DND-41 (cell line): Measurements from ENCODE around the gene SLC25A4.

Experiments used
- ATAC-seq: fragments of 200-7000 bp; cut with Tn5 transposase; 3 replicates; pipeline ENCODE4 v1.9.1; 2021; ENCODE audit warnings: low read depth; ENCODE audit not compliant: insufficient read depth
- DNase-seq: peaks from one replicate; pipeline ENCODE4 v3.0.0-alpha.2; 2020
- H2AFZ ChIP-seq: 2 replicates; pipeline ENCODE4 v1.6.0; 2012; ENCODE audit warnings: low read depth, low read length
- H3K27ac ChIP-seq: 2 replicates; pipeline ENCODE4 v1.5.1; 2012; ENCODE audit warnings: low read length, inconsistent platforms
- H3K27me3 ChIP-seq: fragments of 200-600 bp; sonication (generic); 2 replicates; pipeline ENCODE4 v1.6.0; 2012; ENCODE audit warnings: low read length, mild to moderate bottlenecking, inconsistent platforms; ENCODE audit not compliant: insufficient read depth, poor library complexity
- H3K36me3 ChIP-seq: 2 replicates; pipeline ENCODE4 v1.5.1; 2012; ENCODE audit warnings: low read length, inconsistent platforms; ENCODE audit not compliant: insufficient read depth
- H3K4me1 ChIP-seq: 2 replicates; pipeline ENCODE4 v1.5.1; 2012; ENCODE audit warnings: mild to moderate bottlenecking, low read length; ENCODE audit not compliant: insufficient read depth
- H3K4me2 ChIP-seq: 2 replicates; pipeline ENCODE4 v1.6.0; 2012; ENCODE audit warnings: mild to moderate bottlenecking, moderate library complexity, low read length, inconsistent platforms; ENCODE audit not compliant: insufficient read depth
- H3K4me3 ChIP-seq, 2 experiments: fragments of 200-600 bp in 1 of 2; shearing (Covaris generic) in 1 of 2; 2 replicates each; pipeline ENCODE4 v1.5.1; 2012 to 2016; ENCODE audit warnings: inconsistent platforms in 2 of 2, low read length in 2 of 2, mild to moderate bottlenecking in 2 of 2, low read depth in 1 of 2, moderate library complexity in 1 of 2
- H3K79me2 ChIP-seq: 2 replicates; pipeline ENCODE4 v1.6.0; 2012; ENCODE audit warnings: low read length, inconsistent platforms; ENCODE audit not compliant: insufficient read depth
- H3K9ac ChIP-seq: 2 replicates; pipeline ENCODE4 v1.6.0; 2012; ENCODE audit warnings: low read depth, mild to moderate bottlenecking, inconsistent platforms, low read length, moderate library complexity
- H3K9me3 ChIP-seq: 2 replicates; pipeline ENCODE4 v1.5.1; 2012; ENCODE audit warnings: low read length, moderate library complexity, mild to moderate bottlenecking, inconsistent platforms; ENCODE audit not compliant: insufficient read depth, severe bottlenecking
- H4K20me1 ChIP-seq: 2 replicates; pipeline ENCODE4 v1.6.0; 2012; ENCODE audit warnings: low read length; ENCODE audit not compliant: insufficient read depth
- EZH2 ChIP-seq: IDR thresholded peaks from 3 replicates; pipeline ENCODE4 v1.6.1; 2012; ENCODE audit warnings: borderline replicate concordance, low read depth, mild to moderate bottlenecking, moderate library complexity, low read length, inconsistent platforms; ENCODE audit not compliant: severe bottlenecking
- TF ChIP-seq, protein P1 (sequence below): IDR thresholded peaks from 2 replicates; pipeline ENCODE4 v1.5.1; 2012; ENCODE audit warnings: borderline replicate concordance, low read length, moderate library complexity, mild to moderate bottlenecking; ENCODE audit not compliant: poor library complexity, severe bottlenecking; ENCODE audit errors: extremely low read depth

SLC25A4 gene

DNA sequence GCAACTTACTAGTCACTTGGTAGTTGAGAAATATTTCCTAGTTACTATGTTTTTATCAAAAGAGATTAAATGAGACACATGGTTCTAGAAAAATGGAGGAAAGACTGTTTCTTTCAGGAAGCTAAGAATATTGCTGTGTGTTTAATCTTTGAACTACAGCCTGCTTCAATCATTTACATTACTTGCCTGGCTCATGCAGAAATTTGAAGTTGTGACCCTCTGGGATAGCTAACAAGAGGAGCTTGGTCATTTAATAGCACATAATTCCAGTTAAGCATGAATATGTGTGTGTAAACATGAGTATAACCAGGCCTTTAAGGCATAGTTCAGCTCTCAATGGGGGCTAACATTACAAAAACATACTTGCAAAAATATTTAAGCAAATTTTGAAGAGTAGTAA lies 44.6 kb upstream of the SLC25A4 start:
- no peaks in the 10 kb centered on the region for H3K9me3 ChIP-seq
- no peak overlapping the region for H3K27ac ChIP-seq
- H4K20me1 ChIP-seq = no peaks in the 10 kb centered on the region
- H3K4me2 ChIP-seq = no peak overlapping the region
- no peak overlapping the region for H3K4me3 ChIP-seq
- H3K4me1 ChIP-seq = no peaks in the 10 kb centered on the region
- H2AFZ ChIP-seq = no peak overlapping the region
- no peak for ATAC-seq
- H3K79me2 ChIP-seq = no peaks in the 10 kb centered on the region
- no peaks in the 10 kb centered on the region for H3K36me3 ChIP-seq
- TF ChIP-seq EZH2 = no peak
- TF ChIP-seq, protein P1, sequence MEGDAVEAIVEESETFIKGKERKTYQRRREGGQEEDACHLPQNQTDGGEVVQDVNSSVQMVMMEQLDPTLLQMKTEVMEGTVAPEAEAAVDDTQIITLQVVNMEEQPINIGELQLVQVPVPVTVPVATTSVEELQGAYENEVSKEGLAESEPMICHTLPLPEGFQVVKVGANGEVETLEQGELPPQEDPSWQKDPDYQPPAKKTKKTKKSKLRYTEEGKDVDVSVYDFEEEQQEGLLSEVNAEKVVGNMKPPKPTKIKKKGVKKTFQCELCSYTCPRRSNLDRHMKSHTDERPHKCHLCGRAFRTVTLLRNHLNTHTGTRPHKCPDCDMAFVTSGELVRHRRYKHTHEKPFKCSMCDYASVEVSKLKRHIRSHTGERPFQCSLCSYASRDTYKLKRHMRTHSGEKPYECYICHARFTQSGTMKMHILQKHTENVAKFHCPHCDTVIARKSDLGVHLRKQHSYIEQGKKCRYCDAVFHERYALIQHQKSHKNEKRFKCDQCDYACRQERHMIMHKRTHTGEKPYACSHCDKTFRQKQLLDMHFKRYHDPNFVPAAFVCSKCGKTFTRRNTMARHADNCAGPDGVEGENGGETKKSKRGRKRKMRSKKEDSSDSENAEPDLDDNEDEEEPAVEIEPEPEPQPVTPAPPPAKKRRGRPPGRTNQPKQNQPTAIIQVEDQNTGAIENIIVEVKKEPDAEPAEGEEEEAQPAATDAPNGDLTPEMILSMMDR = no peak
- no peak for DNase-seq
- peaks cover 3% of the 10 kb centered on the region for H3K27me3 ChIP-seq
- no peak overlapping the region for H3K9ac ChIP-seq

DNA sequence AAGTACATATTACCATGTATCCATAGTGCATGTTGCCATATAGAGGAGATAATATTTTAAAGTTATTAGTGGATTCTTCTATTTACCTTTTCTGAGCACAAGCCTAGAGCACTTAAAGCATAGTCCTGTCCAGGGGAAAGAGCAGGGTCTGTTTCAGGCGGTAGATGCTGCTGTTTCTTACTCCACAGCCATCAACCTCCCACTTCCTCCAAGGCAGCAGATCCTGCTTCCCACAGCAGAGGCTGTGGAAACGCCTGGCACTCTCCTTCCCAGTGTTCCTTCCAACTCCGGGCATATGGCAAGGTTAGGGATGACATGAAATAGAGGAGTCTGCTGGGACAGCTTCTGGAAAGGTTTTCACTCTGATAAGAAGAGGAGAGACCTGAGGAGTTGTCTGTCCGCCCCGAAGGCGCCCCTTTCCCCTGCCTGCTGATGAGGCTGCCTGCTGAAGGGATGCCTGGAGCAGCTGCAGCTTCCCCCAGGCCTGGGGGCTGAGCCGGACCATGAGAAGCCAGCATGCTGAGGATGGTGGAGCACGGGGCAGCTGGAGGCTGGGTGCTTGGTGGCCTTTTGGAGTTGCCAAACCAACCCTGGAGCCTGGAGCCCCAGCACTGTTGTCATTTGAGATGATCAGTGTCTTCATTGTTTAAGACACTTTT lies 43.9 kb upstream of the SLC25A4 start:
- TF ChIP-seq, protein P1 = no peak
- TF ChIP-seq EZH2 = no peak
- no peaks in the 10 kb centered on the region for H3K36me3 ChIP-seq
- no peaks in the 10 kb centered on the region for H3K9me3 ChIP-seq
- no peaks in the 10 kb centered on the region for H3K79me2 ChIP-seq
- H3K27ac ChIP-seq = no peak overlapping the region
- DNase-seq (no peak), ATAC-seq (no peak)
- no peak overlapping the region for H3K4me2 ChIP-seq
- no peak overlapping the region for H3K4me3 ChIP-seq
- peaks cover 3% of the 10 kb centered on the region for H3K27me3 ChIP-seq
- H2AFZ ChIP-seq = no peak overlapping the region
- no peaks in the 10 kb centered on the region for H4K20me1 ChIP-seq
- H3K4me1 ChIP-seq = no peaks in the 10 kb centered on the region
- H3K9ac ChIP-seq = no peak overlapping the region

DNA sequence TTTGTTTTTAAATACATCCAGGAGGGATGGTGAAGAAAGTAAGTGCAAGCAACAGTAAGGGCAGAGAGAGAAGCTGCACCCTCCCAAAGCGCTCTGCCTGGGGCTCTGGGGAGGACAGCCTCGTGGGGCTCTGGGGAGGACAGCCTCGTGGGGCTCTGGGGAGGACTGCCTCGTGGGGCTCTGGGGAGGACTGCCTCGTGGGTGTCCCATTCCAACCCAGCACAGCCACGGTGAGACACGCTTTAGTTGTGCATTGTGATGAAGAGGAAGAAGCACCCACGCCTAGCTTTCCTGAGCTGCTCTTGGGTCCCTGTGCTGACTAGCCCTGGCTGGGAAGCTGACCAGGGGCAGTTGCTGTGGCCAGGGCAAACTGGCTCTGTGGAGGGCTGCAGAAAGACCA lies 43.1 kb upstream of the SLC25A4 start:
- H3K36me3 ChIP-seq = no peaks in the 10 kb centered on the region
- DNase-seq (no peak), ATAC-seq (no peak)
- H4K20me1 ChIP-seq = no peaks in the 10 kb centered on the region
- H3K79me2 ChIP-seq = no peaks in the 10 kb centered on the region
- H3K9me3 ChIP-seq = no peaks in the 10 kb centered on the region
- H2AFZ ChIP-seq = no peak overlapping the region
- no peak overlapping the region for H3K9ac ChIP-seq
- H3K27ac ChIP-seq = no peak overlapping the region
- no peaks in the 10 kb centered on the region for H3K4me1 ChIP-seq
- H3K4me2 ChIP-seq = no peak overlapping the region
- TF ChIP-seq, protein P1 = no peak
- TF ChIP-seq EZH2 = no peak
- H3K27me3 ChIP-seq = peaks cover 3% of the 10 kb centered on the region
- no peak overlapping the region for H3K4me3 ChIP-seq
